Astrocyte of the cerebellum (primary cell): ENCODE measurements around the gene POLD2.

Experiments used
- DNase-seq: peaks from one replicate; pipeline ENCODE4 v3.0.0-alpha.2; 2011; ENCODE audit warnings: low read depth
- H3K4me3 ChIP-seq: 2 replicates; pipeline ENCODE4 v1.5.1; 2011; ENCODE audit warnings: mild to moderate bottlenecking, low read depth, low read length, moderate library complexity
- CTCF ChIP-seq: IDR thresholded peaks from 2 replicates; pipeline ENCODE4 v1.5.1; 2012; ENCODE audit warnings: low read length, low read depth, moderate library complexity, mild to moderate bottlenecking; ENCODE audit errors: missing control alignments
- in situ Hi-C: cut with HindIII; loops from 2 replicates; pipeline ENCODE4 v1.10.0; 2017; ENCODE audit warnings: low sequenced_read_pairs

The POLD2 gene

GRCh38 chr7:44119829-44120380 is 3.4 kb downstream of the POLD2 start:
- TF ChIP-seq CTCF: no peak
- in situ Hi-C loops: no loop called here
- no peak overlapping the region for H3K4me3 ChIP-seq
- DNase-seq: no peak

- in situ Hi-C loops: no loop called here
- no peak for DNase-seq
- no peak overlapping the region for H3K4me3 ChIP-seq
- TF ChIP-seq CTCF: no peak
Measured at GRCh38 chr7:44117801-44118429, 5.4 kb downstream of the POLD2 start.

- H3K4me3 ChIP-seq: no peak overlapping the region
- DNase-seq: no peak
- in situ Hi-C loops: no loop called here
- no peak for TF ChIP-seq CTCF
Measured at GRCh38 chr7:44116789-44117666, 6.3 kb downstream of the POLD2 start.

GRCh38 chr7:44116087-44116788 is 7.1 kb downstream of the POLD2 start:
- in situ Hi-C loops: no loop called here
- no peak for DNase-seq
- H3K4me3 ChIP-seq: no peak overlapping the region
- no peak for TF ChIP-seq CTCF

- no peak for DNase-seq
- no peak for TF ChIP-seq CTCF
- in situ Hi-C loops: no loop called here
- no peak overlapping the region for H3K4me3 ChIP-seq
Measured at GRCh38 chr7:44114586-44115310, 8.6 kb downstream of the POLD2 start.
